ENCODE results near the gene NEMF. TPM values are rescaled to one million over a fixed set of nuclear protein-coding genes. Genes with fewer than 3 reads are reported as not detected.

Gene NEMF
- total RNA-seq, 2 donors from 2014 or later: 43.9 to 45.2 TPM

DNA sequence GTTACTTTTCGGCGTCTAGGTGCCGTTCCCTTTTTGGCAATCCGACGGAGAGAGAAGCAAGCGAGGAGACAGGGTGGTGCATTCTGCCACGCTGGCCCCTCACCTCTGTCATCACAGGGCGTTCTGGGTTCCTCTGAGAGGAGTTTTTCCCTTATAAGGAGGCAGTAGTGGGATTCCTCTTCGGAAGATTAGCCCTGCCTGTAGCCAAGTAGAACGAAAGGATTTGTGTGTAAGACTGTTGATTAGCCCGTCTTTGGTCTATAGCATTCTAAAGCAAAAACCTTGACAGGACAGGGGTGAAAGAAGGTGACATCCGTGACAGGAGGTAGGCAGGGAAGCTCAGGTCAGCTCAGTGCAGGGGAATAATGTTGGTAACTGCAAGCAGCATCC, 9.1 kb upstream of the NEMF start:
- peak overlapping the region; percentile 96 to 100 for H3K27ac ChIP-seq
- no peaks in the 10 kb centered on the region for H3K27me3 ChIP-seq
- H3K36me3 ChIP-seq: no peaks in the 10 kb centered on the region
- peak overlapping the region; percentile 64 to 67 for H3K4me3 ChIP-seq
- no peaks in the 10 kb centered on the region for H3K9me3 ChIP-seq
- peaks cover 0 to 27% of the 10 kb centered on the region in 2 donors for H3K4me1 ChIP-seq
- TF ChIP-seq, protein P1, sequence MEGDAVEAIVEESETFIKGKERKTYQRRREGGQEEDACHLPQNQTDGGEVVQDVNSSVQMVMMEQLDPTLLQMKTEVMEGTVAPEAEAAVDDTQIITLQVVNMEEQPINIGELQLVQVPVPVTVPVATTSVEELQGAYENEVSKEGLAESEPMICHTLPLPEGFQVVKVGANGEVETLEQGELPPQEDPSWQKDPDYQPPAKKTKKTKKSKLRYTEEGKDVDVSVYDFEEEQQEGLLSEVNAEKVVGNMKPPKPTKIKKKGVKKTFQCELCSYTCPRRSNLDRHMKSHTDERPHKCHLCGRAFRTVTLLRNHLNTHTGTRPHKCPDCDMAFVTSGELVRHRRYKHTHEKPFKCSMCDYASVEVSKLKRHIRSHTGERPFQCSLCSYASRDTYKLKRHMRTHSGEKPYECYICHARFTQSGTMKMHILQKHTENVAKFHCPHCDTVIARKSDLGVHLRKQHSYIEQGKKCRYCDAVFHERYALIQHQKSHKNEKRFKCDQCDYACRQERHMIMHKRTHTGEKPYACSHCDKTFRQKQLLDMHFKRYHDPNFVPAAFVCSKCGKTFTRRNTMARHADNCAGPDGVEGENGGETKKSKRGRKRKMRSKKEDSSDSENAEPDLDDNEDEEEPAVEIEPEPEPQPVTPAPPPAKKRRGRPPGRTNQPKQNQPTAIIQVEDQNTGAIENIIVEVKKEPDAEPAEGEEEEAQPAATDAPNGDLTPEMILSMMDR (IDR thresholded peaks at IDR 0.05): no peak
- peak; percentile 83 for DNase-seq (ENCODE audit: low spot score)

DNA sequence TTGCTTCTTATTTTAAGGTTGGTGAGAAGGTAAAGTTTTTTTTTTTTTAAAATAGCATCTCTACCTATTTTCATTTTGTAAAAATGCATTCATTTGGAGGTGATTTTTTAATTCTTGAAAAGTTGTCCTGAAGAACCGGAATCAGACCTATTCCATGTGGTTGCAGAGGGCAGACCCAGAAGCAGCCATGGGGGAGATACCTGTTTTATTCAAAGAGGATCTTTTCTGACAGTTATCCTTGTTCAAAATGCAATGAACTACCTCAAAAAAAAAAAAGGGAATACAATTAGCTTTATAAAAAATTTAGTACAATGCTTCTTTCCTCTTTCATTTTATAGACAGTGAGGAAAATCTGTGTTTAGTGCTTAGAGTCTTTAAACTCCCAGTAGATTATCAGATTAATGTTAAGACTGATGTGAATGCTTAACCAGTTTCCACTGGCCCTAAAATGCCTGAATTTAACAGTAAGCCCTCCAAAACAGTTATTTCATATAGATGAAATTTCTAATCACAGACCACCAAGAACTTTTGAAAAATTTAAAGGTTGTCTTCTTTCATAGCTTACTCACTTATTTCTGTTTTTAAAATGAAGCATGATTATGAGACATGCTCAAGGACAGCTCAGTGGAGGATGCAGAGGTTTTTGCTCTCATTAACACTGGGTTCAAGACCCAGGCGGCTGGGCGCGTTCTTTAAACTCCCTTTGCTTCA, 8.6 kb upstream of the NEMF start:
- Histone ChIP-seq H3K27me3 (no peaks in the 10 kb centered on the region), H3K36me3 (no peaks in the 10 kb centered on the region), H3K9me3 (no peaks in the 10 kb centered on the region), H3K4me3 (peak overlapping the region; percentile 64 to 67), H3K27ac (peak overlapping the region; percentile 96 to 100), H3K4me1 (peaks cover 0 to 27% of the 10 kb centered on the region in 2 donors)
- DNase-seq (ENCODE audit: low spot score): peak; percentile 55
- TF ChIP-seq, protein P1 (IDR thresholded peaks at IDR 0.05): no peak

DNA sequence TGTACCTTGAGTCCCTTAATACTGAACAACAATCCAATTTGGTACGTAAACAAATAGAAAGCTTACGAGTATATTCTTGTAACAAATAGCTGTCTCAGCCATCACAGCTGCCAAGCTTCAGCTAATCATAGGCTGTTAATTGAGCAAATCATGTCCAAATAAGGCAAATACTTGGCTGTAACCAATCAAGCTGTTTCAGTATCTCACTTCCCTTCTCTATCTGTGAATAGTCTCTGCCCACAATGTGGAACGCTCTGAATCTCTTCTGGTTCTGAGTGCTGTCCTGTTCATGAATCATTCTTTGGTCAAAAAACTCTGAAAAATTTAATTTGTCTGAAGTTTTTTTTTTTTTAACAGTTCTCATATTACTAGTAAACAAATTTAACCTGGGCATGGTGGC, 5.8 kb upstream of the NEMF start:
- H3K4me3 ChIP-seq: no peak overlapping the region
- no peaks in the 10 kb centered on the region for H3K36me3 ChIP-seq

DNA sequence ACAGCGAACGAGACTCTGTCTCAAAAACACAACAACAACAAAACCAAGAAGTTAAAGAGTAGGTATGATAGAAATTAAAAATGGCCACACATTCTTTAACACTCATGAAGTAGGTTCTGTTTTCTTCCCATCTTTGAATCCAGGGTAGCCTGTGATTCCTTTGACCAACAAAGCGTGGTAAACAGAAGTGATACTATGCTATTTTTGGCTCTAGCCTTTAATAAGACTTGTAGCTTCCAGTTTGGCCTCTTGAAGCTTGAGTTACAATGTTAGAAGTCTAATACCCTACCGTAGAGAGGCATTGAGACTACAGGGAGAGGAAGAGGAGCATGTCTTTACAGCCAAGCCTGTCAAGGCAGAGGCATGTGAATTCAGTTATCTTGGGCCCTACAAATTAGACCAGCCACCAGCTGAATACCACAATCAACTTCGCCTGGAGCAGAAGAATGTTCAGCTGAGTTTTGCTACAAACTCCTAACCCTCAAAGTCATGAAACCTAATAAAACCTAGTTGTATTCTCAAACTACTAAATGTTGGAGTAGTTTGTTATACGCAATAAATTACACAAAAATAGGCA, 4.9 kb upstream of the NEMF start:
- Histone ChIP-seq H3K4me3 (no peak overlapping the region), H3K9me3 (no peaks in the 10 kb centered on the region), H3K36me3 (no peaks in the 10 kb centered on the region), H3K27ac (peak overlapping the region; percentile 57 to 62), H3K4me1 (peaks cover 0 to 19% of the 10 kb centered on the region in 2 donors), H3K27me3 (no peaks in the 10 kb centered on the region)
- DNase-seq (ENCODE audit: low spot score): no peak
- TF ChIP-seq, protein P1 (IDR thresholded peaks at IDR 0.05): no peak

More for the DNA sequence above, 5.8 kb upstream of the NEMF start:
- Histone ChIP-seq H3K9me3 (no peaks in the 10 kb centered on the region), H3K27ac (peak overlapping the region; percentile 57 to 62), H3K27me3 (no peaks in the 10 kb centered on the region), H3K4me1 (peaks cover 0 to 18% of the 10 kb centered on the region in 2 donors)
- TF ChIP-seq, protein P1 (IDR thresholded peaks at IDR 0.05): no peak
- no peak for DNase-seq (ENCODE audit: low spot score)

DNA sequence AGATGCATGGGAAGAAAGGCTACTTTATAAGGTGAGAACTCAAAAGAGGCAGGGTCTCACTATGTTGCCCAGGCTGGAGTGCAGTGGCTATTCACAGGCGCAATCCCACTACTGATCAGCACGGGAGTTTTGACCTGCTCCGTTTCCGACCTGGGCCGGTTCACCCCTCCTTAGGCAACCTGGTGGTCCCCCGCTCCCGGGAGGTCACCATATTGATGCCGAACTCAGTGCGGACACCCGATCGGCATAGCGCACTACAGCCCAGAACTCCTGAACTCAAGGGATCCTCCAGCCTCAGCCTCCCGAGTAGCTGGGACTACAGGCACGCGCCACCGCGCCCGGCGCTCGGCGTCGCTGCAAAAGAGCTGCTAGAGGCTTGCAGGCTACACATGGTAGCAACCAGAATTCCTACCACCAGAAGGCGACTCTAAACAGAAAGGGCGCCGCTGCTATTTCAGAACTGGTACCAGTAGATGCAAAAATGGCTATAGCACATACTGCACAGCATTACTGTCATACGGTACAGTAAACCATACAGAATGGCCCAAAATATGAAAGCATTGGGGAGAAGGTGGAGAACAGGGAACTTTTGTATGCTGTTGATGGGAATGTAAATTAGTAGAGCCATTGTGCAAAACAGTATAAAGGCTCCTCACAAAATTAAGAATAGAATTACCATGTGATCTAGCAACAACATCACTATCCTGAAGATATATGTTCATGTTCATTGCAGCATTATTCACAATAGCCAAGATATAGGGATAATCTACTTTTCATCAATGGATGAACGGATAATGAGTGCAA, 1.2 kb upstream of the NEMF start:
- no peaks in the 10 kb centered on the region for H3K27me3 ChIP-seq
- DNase-seq (ENCODE audit: low spot score): peak; percentile 82
- H3K4me1 ChIP-seq: peaks cover 0 to 29% of the 10 kb centered on the region in 2 donors
- peak overlapping the region in 1 of 2 donors; percentile 83 for H3K27ac ChIP-seq
- TF ChIP-seq, protein P1 (IDR thresholded peaks at IDR 0.05): peak; percentile 53 to 85
- H3K9me3 ChIP-seq: no peaks in the 10 kb centered on the region
- H3K4me3 ChIP-seq: peak overlapping the region; percentile 76 to 85
- peaks cover 11% of the 10 kb centered on the region for H3K36me3 ChIP-seq
